GM18508 (cell line): ENCODE measurements around the gene C2orf78.
"Not testable (repeated sequence)": the region's sequence is repeated elsewhere in the genome, so short reads cannot be mapped to it uniquely, and the experiment has no call there.

Experiments used
- ATAC-seq: cut with Tn5 transposase; IDR thresholded peaks from one replicate; pipeline ENCODE4 v1.9.1; 2021; ENCODE audit warnings: moderate number of reproducible peaks; ENCODE audit not compliant: insufficient read depth, unreplicated experiment

C2orf78 gene

GRCh38 chr2:73783883-73784282 is at the start of gene C2orf78:
Gene C2orf78 (plus strand): TSS chr2:73784183. CDS start chr2:73784310, 127 bp downstream.
- ATAC-seq, result not testable (repeated sequence)

- ATAC-seq, result no peak
These were observed 47.6 kb upstream of the C2orf78 start for GRCh38 chr2:73736378-73736777.

- ATAC-seq, result peak; percentile 84
These were observed 46.9 kb upstream of the C2orf78 start, which contains the start of gene TPRKB for GRCh38 chr2:73736855-73737779. Gene TPRKB (minus strand): TSS chr2:73737345. CDS start chr2:73734569, 2,776 bp downstream.

GRCh38 chr2:73739101-73739500 is 44.9 kb upstream of the C2orf78 start:
- ATAC-seq, result no peak

GRCh38 chr2:73740767-73741166 is 43.2 kb upstream of the C2orf78 start:
- no peak for ATAC-seq

GRCh38 chr2:73746015-73746876 is 37.7 kb upstream of the C2orf78 start:
- ATAC-seq, result no peak

- ATAC-seq, result no peak
These were observed 37.1 kb upstream of the C2orf78 start for GRCh38 chr2:73746877-73747208.

GRCh38 chr2:73749314-73749713 is 34.7 kb upstream of the C2orf78 start:
- no peak for ATAC-seq

GRCh38 chr2:73754332-73754731 is 29.7 kb upstream of the C2orf78 start:
- not testable (repeated sequence) for ATAC-seq

GRCh38 chr2:73759285-73759764 is 24.7 kb upstream of the C2orf78 start:
- ATAC-seq, result no peak

- ATAC-seq, result no peak
These were observed 24.1 kb upstream of the C2orf78 start for GRCh38 chr2:73759904-73760303.

GRCh38 chr2:73762571-73762970 is 21.4 kb upstream of the C2orf78 start:
- ATAC-seq, result no peak

GRCh38 chr2:73764945-73765344 is 19.0 kb upstream of the C2orf78 start:
- ATAC-seq, result no peak

- no peak for ATAC-seq
These were observed 17.6 kb upstream of the C2orf78 start for GRCh38 chr2:73766349-73766748.

- no peak for ATAC-seq
These were observed 17.0 kb upstream of the C2orf78 start for GRCh38 chr2:73766994-73767393.

GRCh38 chr2:73770725-73771124 is 13.3 kb upstream of the C2orf78 start:
- ATAC-seq, result no peak

GRCh38 chr2:73772819-73773218 is 11.2 kb upstream of the C2orf78 start:
- ATAC-seq, result no peak

GRCh38 chr2:73776381-73776780 is 7.6 kb upstream of the C2orf78 start:
- no peak for ATAC-seq

- no peak for ATAC-seq
These were observed 7.0 kb upstream of the C2orf78 start for GRCh38 chr2:73776869-73777519.

- not testable (repeated sequence) for ATAC-seq
These were observed 5.0 kb upstream of the C2orf78 start for GRCh38 chr2:73778867-73779466.
